ENCODE results near the gene IL31RA.

- TF ChIP-seq, protein P1, sequence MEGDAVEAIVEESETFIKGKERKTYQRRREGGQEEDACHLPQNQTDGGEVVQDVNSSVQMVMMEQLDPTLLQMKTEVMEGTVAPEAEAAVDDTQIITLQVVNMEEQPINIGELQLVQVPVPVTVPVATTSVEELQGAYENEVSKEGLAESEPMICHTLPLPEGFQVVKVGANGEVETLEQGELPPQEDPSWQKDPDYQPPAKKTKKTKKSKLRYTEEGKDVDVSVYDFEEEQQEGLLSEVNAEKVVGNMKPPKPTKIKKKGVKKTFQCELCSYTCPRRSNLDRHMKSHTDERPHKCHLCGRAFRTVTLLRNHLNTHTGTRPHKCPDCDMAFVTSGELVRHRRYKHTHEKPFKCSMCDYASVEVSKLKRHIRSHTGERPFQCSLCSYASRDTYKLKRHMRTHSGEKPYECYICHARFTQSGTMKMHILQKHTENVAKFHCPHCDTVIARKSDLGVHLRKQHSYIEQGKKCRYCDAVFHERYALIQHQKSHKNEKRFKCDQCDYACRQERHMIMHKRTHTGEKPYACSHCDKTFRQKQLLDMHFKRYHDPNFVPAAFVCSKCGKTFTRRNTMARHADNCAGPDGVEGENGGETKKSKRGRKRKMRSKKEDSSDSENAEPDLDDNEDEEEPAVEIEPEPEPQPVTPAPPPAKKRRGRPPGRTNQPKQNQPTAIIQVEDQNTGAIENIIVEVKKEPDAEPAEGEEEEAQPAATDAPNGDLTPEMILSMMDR (conservative IDR thresholded peaks at IDR 0.05; ENCODE audit: low read length) = no peak
- TF ChIP-seq EZH2phosphoT487 (IDR thresholded peaks at IDR 0.05; ENCODE audit: borderline replicate concordance) = no peak
Observed at GRCh38 chr5:55919625-55920024, 68.5 kb downstream of the IL31RA start.
